Measurements from ENCODE around the gene PROS1.

GRCh38 chr3:93979850-93980676 lies 6.4 kb upstream of the PROS1 start, which contains the start of gene ARL13B:
- peak; percentile 80 for TF ChIP-seq POLR2AphosphoS5 (IDR thresholded peaks at IDR 0.05; ENCODE audit: low read depth, low read length)
- TF ChIP-seq POLR2A (IDR thresholded peaks at IDR 0.05; ENCODE audit: low read depth, low read length): peak; percentile 85
